Progenitor cell of endocrine pancreas (in vitro differentiated cells): Measurements from ENCODE around the gene CERCAM. TPM values are rescaled to one million over a fixed set of nuclear protein-coding genes. Genes with fewer than 3 reads are reported as not detected.

Source experiments
- DNase-seq: peaks from one replicate; pipeline ENCODE4 v3.0.0; 2021; ENCODE audit warnings: low spot score; ENCODE audit not compliant: unreplicated experiment
- H3K27ac Mint-ChIP-seq: 2 replicates; pipeline ENCODE4 v1.8.0; 2021; ENCODE audit warnings: mild to moderate bottlenecking, moderate library complexity, mixed read lengths
- H3K27me3 Mint-ChIP-seq: 2 replicates; pipeline ENCODE4 v1.8.0; 2021; ENCODE audit warnings: mixed read lengths
- H3K36me3 Mint-ChIP-seq: 2 replicates; pipeline ENCODE4 v1.8.0; 2022; ENCODE audit warnings: mixed read lengths; ENCODE audit not compliant: insufficient read depth
- H3K4me1 Mint-ChIP-seq: 2 replicates; pipeline ENCODE4 v1.8.0; 2021; ENCODE audit warnings: low read depth, mixed read lengths
- H3K4me3 Mint-ChIP-seq: 2 replicates; pipeline ENCODE4 v1.8.0; 2021; ENCODE audit warnings: low read depth, mild to moderate bottlenecking, moderate library complexity, mixed read lengths
- H3K9me3 Mint-ChIP-seq: 2 replicates; pipeline ENCODE4 v1.8.0; 2021; ENCODE audit warnings: low read depth, mixed read lengths
- total RNA-seq: library from RNA; stranded (reverse); gene quantifications from 2 replicates; pipeline ENCODE4 v1.2.1, GENCODE V29; 2021
- TF ChIP-seq, protein P1 (sequence below): fragments of 200-600 bp; sonication (generic); IDR thresholded peaks from one replicate; pipeline ENCODE4 v1.5.0; 2021; ENCODE audit warnings: antibody characterized with exemption, mild to moderate bottlenecking; ENCODE audit not compliant: unreplicated experiment

Gene CERCAM
- total RNA-seq, 1 donor from 2014 or later: 19.6 TPM

DNA sequence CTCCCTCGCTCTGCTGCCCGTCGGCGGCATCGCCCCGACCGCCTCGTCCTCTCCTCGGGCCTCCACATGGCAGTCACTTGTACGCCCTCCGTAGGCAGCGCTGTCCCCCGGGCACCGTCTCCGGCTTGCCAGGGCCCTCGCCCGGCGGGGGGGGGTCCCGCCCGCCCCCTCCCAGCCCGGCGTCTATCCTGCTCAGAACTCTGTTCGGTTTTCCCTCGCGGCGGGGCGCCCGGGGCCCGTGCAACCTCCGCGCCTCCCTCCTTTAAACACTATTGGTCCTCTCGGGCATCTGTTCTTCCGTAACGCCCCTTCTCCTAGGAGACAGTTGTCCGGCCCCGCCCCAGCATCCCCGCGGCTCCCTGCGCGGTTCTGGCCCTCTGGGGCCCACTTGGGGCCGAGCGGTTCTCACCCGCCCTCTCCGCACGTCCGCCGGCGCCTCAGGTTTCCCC, 36.0 kb downstream of the CERCAM start:
- H3K4me3 Mint-ChIP-seq: peak overlapping the region; percentile 85
- peaks cover 6% of the 10 kb centered on the region for H3K36me3 Mint-ChIP-seq
- peak; percentile 17 for DNase-seq
- peak overlapping the region; percentile 88 for H3K27ac Mint-ChIP-seq
- peaks cover 9% of the 10 kb centered on the region for H3K4me1 Mint-ChIP-seq
- no peaks in the 10 kb centered on the region for H3K27me3 Mint-ChIP-seq
- no peaks in the 10 kb centered on the region for H3K9me3 Mint-ChIP-seq
- TF ChIP-seq, protein P1, sequence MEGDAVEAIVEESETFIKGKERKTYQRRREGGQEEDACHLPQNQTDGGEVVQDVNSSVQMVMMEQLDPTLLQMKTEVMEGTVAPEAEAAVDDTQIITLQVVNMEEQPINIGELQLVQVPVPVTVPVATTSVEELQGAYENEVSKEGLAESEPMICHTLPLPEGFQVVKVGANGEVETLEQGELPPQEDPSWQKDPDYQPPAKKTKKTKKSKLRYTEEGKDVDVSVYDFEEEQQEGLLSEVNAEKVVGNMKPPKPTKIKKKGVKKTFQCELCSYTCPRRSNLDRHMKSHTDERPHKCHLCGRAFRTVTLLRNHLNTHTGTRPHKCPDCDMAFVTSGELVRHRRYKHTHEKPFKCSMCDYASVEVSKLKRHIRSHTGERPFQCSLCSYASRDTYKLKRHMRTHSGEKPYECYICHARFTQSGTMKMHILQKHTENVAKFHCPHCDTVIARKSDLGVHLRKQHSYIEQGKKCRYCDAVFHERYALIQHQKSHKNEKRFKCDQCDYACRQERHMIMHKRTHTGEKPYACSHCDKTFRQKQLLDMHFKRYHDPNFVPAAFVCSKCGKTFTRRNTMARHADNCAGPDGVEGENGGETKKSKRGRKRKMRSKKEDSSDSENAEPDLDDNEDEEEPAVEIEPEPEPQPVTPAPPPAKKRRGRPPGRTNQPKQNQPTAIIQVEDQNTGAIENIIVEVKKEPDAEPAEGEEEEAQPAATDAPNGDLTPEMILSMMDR: no peak

DNA sequence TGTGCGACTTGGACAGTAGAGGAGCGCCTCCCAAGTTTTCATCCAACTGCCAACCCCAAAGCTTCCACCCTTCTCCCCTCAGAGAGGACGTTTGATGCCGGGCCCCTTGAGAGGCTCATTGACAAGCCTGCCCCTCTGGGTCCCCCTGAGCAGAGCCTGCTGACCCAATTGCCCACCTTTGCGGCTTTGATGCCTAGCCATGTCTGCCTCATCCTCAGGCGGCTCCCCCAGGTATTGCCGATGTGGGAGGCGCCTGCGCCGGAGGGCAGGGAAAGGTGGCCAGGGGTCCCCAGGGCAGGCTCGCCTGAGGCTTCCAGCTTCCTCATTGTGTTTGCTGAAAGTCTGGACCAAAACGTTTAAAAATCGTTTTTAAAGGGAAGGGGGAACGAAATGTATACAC, 36.5 kb downstream of the CERCAM start:
- H3K27ac Mint-ChIP-seq: no peak overlapping the region
- no peaks in the 10 kb centered on the region for H3K27me3 Mint-ChIP-seq
- H3K4me3 Mint-ChIP-seq: peak overlapping the region; percentile 85
- TF ChIP-seq, protein P1: no peak
- H3K9me3 Mint-ChIP-seq: no peaks in the 10 kb centered on the region
- peaks cover 6% of the 10 kb centered on the region for H3K36me3 Mint-ChIP-seq
- peaks cover 9% of the 10 kb centered on the region for H3K4me1 Mint-ChIP-seq
- no peak for DNase-seq

DNA sequence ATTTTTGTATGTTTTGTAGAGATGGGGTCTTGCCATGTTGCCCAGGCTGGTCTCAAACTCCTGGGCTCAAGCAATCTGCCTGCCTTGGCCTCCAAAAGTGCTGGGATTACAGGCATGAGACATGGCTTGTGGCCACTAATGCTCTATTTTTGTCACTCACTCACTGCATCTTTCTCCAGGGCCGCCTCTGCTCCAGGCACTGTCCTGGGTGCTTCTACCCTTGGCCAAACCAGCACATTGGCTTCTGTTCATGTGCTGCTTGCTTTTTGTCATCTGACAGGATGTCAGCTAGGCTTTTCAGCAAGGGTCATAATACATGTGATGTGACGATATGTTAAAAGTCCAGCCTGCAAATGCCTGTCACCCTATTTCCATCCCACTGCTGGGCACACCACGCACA, 38.4 kb downstream of the CERCAM start:
- H3K27ac Mint-ChIP-seq: no peak overlapping the region
- H3K36me3 Mint-ChIP-seq: peaks cover 11% of the 10 kb centered on the region
- H3K4me3 Mint-ChIP-seq: no peak overlapping the region
- no peaks in the 10 kb centered on the region for H3K27me3 Mint-ChIP-seq
- peaks cover 9% of the 10 kb centered on the region for H3K4me1 Mint-ChIP-seq
- DNase-seq: no peak
- TF ChIP-seq, protein P1: no peak
- H3K9me3 Mint-ChIP-seq: no peaks in the 10 kb centered on the region

DNA sequence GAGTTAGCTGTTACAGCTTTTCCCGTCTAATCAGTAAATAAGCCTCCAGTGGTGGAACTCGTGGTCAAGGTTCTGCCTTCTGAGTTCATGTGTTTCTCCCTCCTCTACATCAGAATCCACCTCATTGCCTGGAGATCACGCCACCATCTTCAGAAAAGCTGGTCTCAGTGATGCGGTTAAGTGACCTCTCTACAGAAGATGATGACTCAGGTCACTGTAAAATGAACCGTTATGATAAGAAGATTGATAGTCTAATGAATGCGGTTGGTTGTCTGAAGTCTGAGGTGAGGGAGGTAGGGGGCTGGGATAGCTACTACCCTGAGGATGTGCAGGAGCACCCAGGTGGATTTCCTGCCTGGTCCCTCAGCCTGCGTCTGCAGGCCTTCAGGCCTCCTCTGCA, 48.4 kb downstream of the CERCAM start:
- H3K4me3 Mint-ChIP-seq: no peak overlapping the region
- H3K36me3 Mint-ChIP-seq: peaks cover 6% of the 10 kb centered on the region
- H3K4me1 Mint-ChIP-seq: no peaks in the 10 kb centered on the region
- no peaks in the 10 kb centered on the region for H3K27me3 Mint-ChIP-seq
- TF ChIP-seq, protein P1: no peak
- no peak overlapping the region for H3K27ac Mint-ChIP-seq
- no peaks in the 10 kb centered on the region for H3K9me3 Mint-ChIP-seq
- DNase-seq: no peak

DNA sequence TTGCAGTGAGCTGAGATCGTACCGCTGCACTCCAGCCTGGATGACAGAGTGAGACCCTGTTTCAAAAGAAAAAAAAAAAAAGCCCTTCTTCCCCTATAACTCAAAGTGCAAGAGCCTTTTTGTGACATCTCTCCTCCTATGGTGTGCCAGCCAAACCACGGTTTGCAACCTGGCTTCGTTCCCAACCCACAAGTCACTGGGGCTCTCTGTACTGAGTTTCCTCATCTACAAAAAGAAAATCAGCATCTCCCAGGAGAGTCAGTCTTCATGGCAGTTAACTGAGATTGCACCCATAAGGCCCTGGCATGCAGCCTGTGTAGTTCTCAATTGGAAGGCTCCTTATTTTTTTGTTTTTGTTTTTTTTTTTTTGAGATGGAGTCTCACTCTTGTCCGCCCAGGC, 49.9 kb downstream of the CERCAM start:
- TF ChIP-seq, protein P1: no peak
- peaks cover 8% of the 10 kb centered on the region for H3K36me3 Mint-ChIP-seq
- no peaks in the 10 kb centered on the region for H3K4me1 Mint-ChIP-seq
- no peak overlapping the region for H3K27ac Mint-ChIP-seq
- no peak overlapping the region for H3K4me3 Mint-ChIP-seq
- no peaks in the 10 kb centered on the region for H3K27me3 Mint-ChIP-seq
- DNase-seq: no peak
- no peaks in the 10 kb centered on the region for H3K9me3 Mint-ChIP-seq
